K562 (cell line): Measurements from ENCODE around the gene CORO2A.

ENCODE experiments used
- ARHGAP35 ChIP-seq: fragments of 450-650 bp; IDR thresholded peaks from 2 replicates; pipeline ENCODE4 v1.6.1; 2018; ENCODE audit not compliant: partially characterized antibody
- BRCA1 ChIP-seq, 2 experiments: fragments of 450-650 bp in 1 of 2; sonication (generic) in 1 of 2; formaldehyde crosslinking in 1 of 2; IDR thresholded peaks; 2 replicates each; pipeline versions ENCODE4 v1.5.0 to v1.6.1; 2017 to 2020; ENCODE audit warnings: mild to moderate bottlenecking in 1 of 2, missing genetic modification reagents in 1 of 2
- CTCF ChIP-seq, 3 experiments: IDR thresholded peaks in 2 of 3; conservative IDR thresholded peaks in 1 of 3; 2 replicates each; pipeline ENCODE4 v1.5.1; 2011 to 2012; ENCODE audit warnings: low read length in 3 of 3, mild to moderate bottlenecking in 3 of 3, control low read depth in 2 of 3, improper control_type of control experiment in 1 of 3, inconsistent platforms in 1 of 3, low read depth in 1 of 3, mixed read lengths in 1 of 3, moderate library complexity in 1 of 3; ENCODE audit not compliant: insufficient read depth in 2 of 3
- E2F6 ChIP-seq, 2 experiments: IDR thresholded peaks; 2 replicates each; pipeline ENCODE4 v1.6.1; 2011; ENCODE audit warnings: borderline replicate concordance in 1 of 2, control low read depth in 1 of 2, low read depth in 1 of 2, low read length in 1 of 2, mild to moderate bottlenecking in 1 of 2, mixed read lengths in 1 of 2, moderate library complexity in 1 of 2; ENCODE audit not compliant: insufficient read depth in 1 of 2, insufficient read length in 1 of 2, poor library complexity in 1 of 2, severe bottlenecking in 1 of 2; ENCODE audit errors: extremely low read depth in 1 of 2
- ELF2 ChIP-seq: fragments of 250-450 bp; sonication (Bioruptor Pico); IDR thresholded peaks from 2 replicates; pipeline ENCODE4 v1.5.0; 2021; ENCODE audit warnings: mild to moderate bottlenecking
- GATAD2B ChIP-seq: fragments of 450-650 bp; IDR thresholded peaks from 2 replicates; pipeline ENCODE4 v1.6.1; 2017; ENCODE audit warnings: mild to moderate bottlenecking, borderline replicate concordance
- PHB ChIP-seq: fragments of 250-450 bp; sonication (Bioruptor Pico); IDR thresholded peaks from 2 replicates; pipeline ENCODE4 v1.5.0; 2021
- SP1 ChIP-seq: sonication (generic); formaldehyde crosslinking; IDR thresholded peaks from 2 replicates; pipeline ENCODE4 v1.8.1; 2022; ENCODE audit warnings: mild to moderate bottlenecking, missing genetic modification reagents

GRCh38 chr9:98182889-98183599 lies 9.4 kb downstream of the CORO2A start:
- TF ChIP-seq ELF2 (CRISPR knock-in tag) (no peak), E2F6 (IDR thresholded peaks at IDR 0.05; ENCODE audit: borderline replicate concordance in 1 of 2, extremely low read depth in 1 of 2, insufficient read depth in 1 of 2, insufficient read length in 1 of 2, low read depth in 1 of 2, low read length in 1 of 2, poor library complexity in 1 of 2, severe bottlenecking in 1 of 2) (no peak), ARHGAP35 (no peak), GATAD2B (no peak), SP1 (CRISPR knock-in tag) (no peak), PHB (CRISPR knock-in tag) (no peak), BRCA1 (IDR thresholded peaks at IDR 0.05) (no peak), BRCA1 (CRISPR knock-in tag; IDR thresholded peaks at IDR 0.05) (no peak), CTCF (IDR thresholded peaks at IDR 0.05 in 2 of 3, conservative IDR thresholded peaks at IDR 0.05 in 1 of 3; ENCODE audit: insufficient read depth in 2 of 3, low read depth in 1 of 3, low read length in 3 of 3) (no peak)
